ENCODE measurements around the gene IQGAP1.

Gene IQGAP1

DNA sequence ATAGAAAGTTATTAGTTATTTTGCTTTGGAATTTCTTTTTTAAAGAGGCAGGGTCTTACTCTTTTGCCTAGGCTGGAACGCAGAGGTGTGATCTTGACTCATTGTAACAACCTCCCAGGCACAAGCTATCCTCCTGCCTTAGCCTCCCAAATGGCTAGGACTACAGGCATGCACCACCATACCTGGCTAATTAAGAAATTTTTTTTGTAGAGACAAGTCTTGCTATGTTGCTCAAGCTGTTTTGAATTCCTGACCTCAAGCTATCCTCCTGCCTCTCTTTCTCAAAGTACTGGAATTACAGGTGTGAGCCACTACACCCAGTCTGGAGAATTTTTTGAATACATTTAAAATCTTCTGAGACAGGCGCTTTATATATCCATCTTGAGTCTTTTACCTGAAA lies 49.5 kb downstream of the IQGAP1 start:
- no peak for DNase-seq (ENCODE audit: low read depth in 4 of 4, low spot score in 1 of 4)

DNA sequence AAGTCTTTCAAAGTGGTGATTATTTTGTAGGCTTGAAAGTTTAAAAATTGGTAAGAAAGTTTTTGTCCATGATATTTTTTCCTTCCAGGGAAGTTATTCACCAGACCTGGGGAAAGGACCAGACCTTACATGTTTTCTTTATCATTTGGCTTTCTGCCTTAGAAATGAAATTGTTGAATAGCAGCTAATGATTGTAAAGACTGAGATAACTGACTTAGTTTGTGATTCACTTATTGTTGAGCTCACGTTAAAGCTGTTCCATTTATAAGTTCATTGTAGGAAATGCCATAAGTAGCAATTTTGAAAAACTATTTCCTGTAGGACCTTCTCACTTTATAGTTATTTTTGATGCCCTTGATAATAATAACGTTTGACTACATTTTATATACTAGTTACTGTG lies 51.9 kb downstream of the IQGAP1 start:
- DNase-seq (ENCODE audit: low read depth in 4 of 4, low spot score in 1 of 4), result no peak

DNA sequence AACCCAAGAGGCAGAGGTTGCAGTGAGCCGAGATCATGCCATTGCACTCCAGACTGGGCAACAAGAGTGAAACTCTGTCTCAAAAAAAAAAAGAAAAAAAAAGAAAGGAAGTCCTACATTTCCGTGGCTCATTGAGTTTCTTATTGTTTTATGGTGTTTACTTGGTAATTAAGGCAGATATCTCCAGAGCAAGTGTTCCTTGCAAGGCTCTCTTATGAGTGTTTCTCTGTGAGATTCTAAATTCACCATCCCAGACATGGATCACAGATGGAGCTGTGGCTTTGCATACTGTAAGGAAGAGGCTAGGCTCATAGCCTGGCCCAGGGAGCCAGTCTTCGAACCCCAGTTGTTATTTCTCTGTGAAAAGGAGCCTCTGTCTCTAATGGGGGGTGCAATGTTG lies 53.0 kb downstream of the IQGAP1 start:
- no peak for DNase-seq (ENCODE audit: low read depth in 4 of 4, low spot score in 1 of 4)

DNA sequence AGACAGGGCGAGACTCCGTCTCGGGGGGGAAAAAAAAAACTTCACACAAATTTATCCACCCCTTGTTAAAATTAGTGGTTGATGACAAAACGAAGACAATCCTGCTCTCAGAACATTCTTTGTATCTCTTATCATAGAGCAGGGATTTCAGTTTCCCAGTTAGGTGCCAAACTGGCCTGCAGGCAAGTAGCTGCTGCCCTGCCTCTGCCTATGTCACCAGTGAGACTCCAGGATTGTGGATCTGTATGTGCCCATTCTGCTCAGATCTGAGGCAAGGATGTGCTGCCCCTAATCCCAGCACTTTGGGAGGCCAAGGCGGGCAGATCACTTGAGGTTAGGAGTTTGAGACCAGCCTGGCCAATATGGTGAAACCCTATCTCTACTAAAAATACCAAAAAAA lies 54.4 kb downstream of the IQGAP1 start:
- DNase-seq (ENCODE audit: low read depth in 4 of 4, low spot score in 1 of 4), result no peak

DNA sequence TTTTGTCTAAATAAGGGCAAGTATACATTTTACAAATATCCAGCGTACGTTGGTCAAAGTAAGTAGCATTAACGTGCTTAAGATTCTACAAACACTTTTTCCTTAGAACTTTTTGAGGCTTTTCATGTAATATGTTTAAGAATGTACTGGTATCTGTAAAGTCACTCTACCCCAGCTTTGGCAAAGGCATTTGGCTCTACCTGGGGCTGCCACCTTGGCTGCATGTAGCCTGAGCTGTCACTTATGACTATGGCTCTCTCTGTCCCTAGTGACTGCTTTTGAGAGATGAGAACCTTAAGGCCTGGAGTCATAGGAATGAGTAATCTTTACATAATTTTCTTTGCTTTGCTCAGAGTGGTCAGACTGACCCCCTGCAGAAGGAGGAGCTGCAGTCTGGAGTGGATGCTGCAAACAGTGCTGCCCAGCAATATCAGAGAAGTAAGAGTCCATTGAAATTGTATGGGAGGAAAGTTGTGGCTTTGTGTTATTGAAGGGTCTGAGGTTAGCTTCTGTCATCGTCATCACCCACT lies 61.2 kb downstream of the IQGAP1 start:
- no peak for DNase-seq (ENCODE audit: low read depth in 4 of 4, low spot score in 1 of 4)

DNA sequence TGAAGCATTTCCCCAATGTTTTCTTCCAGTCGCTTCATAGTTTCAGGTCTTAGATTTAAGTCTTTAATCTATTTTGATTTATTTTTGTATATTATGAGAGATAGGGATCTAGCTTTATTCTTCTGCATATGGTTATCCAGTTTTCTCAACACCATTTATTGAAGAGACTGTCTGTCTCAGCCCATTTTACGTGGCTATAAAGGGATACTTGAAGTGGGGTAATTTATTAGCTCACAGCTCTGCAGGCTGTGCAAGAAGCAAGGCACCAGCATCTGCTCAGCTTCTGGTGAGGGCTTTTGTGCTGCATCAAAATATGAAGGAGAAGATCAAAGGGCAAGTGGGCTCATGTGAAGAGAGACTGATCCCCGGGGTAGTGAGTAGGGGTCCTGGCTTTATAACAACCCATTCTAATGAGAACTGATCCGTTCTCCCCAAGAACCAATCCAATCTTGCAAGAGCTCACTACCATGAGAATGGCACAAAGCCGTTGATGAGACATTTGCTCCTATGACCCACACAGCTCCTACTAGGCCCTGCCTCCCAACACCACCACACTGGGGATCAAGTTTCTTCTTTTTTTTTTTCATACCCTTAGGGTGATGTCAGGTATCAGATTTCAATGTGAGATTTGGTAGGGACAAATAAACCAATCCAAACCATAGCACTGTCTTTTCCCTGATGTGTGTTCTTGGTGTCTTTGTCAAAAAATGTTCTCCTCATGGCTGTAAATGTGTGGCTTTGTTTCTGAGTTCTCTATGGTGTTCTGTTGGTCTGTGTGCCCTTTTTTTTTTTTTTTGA lies 63.2 kb downstream of the IQGAP1 start:
- DNase-seq (ENCODE audit: low read depth in 4 of 4, low spot score in 1 of 4), result no peak

DNA sequence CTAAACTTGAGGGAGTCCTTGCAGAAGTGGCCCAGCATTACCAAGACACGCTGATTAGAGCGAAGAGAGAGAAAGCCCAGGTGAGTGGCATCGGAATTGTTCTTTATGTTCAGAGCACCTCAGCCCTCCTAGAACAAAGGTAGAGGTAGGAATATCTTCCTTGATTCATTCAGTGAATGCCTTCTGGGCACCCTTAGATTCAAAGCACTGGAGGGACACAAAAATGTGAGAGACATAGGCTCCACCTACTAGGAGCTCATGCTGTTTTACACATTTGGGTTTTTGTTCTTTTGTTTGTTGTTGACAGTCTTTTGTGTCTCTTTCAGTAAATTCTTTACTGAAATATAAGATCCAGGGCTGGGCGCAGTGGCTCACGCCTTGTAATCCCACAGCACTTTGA lies 68.2 kb downstream of the IQGAP1 start:
- DNase-seq (ENCODE audit: low read depth in 4 of 4, low spot score in 1 of 4), result no peak

DNA sequence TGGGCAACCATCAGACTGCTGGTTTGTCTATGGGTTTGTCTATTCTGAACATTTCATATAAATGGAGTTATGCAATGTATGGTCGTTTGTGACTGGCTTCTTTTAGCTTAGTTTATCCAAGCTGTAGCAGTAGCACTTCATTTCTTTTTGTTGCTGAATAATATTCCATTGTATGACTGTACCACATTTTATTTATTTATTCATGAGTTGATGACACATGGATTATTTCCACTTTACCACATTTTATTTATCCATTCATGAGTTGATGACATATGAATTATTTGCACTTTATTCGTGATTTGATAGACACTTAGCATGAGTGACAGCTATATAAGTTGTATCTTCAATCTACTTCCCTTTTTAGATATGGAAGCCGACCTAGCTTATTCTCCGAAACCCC lies 70.0 kb downstream of the IQGAP1 start:
- DNase-seq (ENCODE audit: low read depth in 4 of 4, low spot score in 1 of 4), result no peak

DNA sequence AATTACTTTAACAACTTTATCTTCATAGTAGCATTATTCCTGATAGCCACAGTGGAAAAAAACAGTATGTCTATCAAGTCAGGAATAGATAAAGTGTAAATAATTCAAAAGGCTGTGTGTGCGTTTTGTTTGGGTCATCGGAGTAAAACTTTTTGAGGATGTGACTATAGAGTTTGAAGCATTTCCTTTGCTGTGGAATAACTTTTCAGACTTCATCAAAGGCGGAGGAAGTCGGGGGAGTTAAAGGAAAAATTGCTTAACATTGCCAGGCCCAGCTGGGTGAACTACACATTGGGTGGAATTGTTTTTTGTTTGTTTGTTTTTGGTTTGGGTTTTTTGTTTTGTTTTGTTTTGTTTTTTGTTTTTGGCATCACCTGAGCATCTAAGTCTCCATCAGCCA lies 71.3 kb downstream of the IQGAP1 start:
- no peak for DNase-seq (ENCODE audit: low read depth in 4 of 4, low spot score in 1 of 4)

DNA sequence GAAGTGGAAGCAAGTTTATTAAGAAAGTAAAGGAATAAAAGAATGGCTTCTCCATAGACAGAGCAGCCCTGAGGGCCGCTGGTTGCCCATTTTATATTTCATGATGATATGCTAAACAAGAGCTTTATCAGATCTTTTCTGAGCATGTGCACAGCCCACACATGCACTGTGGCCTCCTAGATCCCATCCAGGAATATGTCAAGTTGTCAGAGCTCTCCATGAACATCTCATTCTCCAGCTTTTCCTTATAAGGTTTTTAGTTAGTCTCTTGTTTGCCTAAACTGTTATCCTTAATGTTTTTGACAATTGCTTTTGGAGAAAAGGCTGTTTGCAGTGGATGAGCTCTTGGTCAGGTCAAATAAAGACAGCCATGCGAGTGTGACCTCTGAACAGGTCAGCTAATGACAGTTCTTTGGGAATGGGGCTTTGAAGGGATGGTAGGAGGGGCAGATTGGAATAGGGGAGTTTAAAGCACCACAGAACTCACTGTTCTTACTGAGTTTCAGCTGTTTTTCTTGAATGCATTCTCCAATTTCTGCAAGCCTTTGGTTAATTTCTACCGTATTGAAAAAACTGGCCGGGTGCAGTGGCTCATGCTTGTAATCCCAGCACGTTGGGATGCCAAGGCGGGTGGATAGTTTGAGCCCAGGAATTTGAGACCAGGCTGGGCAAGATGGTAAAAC lies 72.2 kb downstream of the IQGAP1 start:
- no peak for DNase-seq (ENCODE audit: low read depth in 4 of 4, low spot score in 1 of 4)

DNA sequence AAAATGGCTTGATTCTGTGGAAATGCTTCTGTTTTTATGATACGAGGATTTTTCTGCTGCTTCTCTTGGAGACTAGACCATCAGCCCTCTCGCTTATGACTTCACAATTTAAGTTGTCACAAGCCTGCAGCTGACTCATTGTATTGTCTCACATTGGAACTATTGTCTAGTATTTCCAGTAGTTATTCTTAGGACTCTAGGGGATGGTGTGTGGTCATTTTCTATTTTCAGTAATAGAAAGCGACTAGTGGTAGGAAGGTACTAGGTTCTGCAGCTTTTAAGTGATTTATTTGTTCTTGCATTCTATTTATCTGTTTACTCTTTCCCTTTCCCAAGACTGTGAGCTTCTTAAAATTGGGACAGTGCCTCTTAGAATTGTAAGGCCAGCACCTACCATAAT lies 75.3 kb downstream of the IQGAP1 start:
- DNase-seq (ENCODE audit: low read depth in 4 of 4, low spot score in 1 of 4), result no peak

DNA sequence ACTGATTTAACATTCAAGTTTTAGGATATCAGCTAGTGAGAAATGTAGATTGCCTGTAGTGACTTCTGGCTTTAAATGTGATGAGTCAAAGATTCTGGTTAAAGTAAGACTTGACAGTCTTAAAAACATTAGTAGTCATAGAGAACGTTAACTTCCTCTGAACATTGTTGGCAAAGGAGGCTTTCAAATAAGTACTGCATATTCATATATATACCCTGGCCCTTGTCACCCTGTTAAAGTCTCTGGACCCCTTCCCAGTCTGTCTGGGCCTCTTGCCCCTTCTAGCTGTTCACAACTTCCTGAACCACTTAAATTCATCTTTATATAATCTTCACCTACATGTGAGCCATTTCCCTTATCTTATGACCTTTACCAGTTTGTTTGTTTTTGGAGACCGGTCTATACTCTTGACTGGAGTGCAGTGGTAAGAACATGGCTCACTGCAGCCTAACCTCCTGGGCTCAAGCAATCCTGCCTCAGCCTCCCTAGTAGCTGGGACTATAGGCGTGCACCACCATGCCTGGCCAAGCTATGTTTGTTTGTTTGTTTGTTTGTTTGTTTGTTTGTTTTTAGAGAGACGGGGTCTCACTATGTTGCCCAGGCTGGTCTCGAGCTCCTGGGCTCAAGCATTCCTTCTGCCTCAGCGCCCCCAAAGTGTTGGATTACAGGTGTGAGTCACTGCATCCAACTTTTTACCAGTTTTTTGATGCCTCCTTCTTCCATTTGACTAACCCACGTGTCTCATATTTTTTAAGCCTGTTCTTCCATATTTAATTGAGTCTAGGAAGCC lies 77.3 kb downstream of the IQGAP1 start:
- no peak for DNase-seq (ENCODE audit: low read depth in 4 of 4, low spot score in 1 of 4)

DNA sequence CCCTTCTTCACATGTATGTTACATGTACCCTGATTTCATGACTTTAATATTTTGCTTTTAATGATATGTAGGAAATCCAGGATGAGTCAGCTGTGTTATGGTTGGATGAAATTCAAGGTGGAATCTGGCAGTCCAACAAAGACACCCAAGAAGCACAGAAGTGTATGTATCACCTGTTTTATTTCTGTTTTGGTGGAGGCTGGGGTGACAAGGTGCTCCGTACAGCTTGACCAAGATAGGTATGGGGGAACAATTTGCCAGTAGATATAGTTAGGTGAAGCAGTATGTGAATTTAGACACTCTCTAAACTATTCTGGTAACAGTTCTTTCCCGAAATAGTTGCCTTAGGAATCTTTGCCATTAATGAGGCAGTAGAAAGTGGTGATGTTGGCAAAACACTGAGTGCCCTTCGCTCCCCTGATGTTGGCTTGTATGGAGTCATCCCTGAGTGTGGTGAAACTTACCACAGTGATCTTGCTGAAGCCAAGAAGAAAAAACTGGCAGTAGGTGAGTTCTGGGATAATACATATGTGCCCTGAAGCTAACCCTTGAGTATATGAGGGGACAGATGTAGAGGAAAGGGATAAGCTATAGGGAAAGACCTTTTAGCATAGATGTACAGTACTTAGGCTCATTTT lies 78.0 kb downstream of the IQGAP1 start:
- no peak for DNase-seq (ENCODE audit: low read depth in 4 of 4, low spot score in 1 of 4)

DNA sequence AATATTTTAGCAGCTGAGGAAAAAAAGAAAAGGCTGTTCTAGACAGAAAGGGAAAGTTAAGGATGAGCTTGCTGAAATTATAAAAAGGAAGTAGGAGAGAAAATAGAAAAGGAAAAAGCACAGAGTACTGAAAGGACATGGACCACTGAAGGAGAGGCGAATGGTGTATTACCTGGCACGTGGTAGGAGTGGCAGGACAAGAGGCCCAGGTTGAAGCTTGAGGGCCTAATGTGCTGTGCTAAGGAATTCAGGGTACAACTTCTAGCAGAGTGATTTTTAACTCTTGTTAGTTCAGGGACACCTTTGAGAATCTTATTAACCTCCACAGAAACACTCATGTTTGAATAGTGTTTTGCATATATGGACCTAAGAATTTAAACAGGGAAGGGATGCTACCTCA lies 81.7 kb downstream of the IQGAP1 start:
- DNase-seq (ENCODE audit: low read depth in 4 of 4, low spot score in 1 of 4), result no peak

DNA sequence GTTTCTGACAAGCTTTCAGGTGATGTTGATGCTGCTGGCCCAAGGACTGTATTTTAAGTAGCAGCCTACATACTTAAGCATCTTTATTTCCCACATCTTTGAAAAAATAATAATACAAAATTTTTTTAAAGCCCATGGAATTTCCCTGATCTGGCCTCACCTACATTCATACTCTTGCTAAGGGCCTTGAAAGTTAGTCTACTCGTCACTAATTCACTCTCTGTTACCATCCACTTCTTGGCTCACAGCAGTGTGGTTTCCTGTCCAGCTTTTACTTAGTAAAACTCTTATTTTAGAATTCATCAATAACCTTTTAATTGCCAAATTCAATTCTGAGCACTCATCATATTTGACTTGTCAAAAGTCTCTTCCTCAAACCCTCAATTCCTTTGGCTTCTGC lies 82.4 kb downstream of the IQGAP1 start:
- DNase-seq (ENCODE audit: low read depth in 4 of 4, low spot score in 1 of 4), result no peak

DNA sequence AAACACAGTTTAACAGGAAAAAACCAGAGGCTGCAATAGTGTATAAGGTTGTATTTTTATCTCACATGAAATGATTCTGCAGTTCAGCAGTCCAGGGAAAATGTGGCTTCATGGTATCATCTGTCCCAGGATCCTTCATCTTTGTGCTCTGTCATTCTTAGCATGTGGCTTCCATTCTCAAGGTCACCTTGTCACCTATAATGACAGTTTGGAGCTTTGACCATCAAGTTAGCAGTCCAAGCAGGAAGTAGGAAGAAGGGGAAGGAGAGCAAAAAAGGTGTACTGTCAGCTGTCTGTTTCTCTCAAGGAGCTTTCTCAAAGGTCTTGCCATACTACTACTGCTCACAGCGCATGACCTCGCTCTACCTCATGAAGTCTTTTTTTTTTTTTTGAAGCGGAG lies 83.1 kb downstream of the IQGAP1 start:
- DNase-seq (ENCODE audit: low read depth in 4 of 4, low spot score in 1 of 4), result no peak

DNA sequence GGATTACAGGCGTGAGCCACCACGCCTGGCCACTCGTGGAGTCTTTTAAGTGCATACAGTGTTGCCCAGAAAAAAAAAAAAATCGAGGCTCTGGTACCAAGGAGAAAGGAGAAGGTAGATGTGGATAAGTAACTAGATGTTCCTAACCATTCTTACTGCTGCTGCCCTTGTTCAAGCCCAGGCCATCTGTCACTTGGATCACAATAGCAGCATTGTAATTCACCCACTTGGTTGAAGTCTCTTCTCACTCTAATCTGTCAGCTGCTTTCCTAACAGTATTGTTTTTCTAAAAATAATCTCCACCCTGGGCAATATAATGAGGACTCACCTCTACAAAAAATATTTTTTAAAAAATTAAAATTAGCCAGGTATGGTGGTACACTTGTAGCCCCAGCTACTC lies 83.7 kb downstream of the IQGAP1 start:
- DNase-seq (ENCODE audit: low read depth in 4 of 4, low spot score in 1 of 4), result no peak

DNA sequence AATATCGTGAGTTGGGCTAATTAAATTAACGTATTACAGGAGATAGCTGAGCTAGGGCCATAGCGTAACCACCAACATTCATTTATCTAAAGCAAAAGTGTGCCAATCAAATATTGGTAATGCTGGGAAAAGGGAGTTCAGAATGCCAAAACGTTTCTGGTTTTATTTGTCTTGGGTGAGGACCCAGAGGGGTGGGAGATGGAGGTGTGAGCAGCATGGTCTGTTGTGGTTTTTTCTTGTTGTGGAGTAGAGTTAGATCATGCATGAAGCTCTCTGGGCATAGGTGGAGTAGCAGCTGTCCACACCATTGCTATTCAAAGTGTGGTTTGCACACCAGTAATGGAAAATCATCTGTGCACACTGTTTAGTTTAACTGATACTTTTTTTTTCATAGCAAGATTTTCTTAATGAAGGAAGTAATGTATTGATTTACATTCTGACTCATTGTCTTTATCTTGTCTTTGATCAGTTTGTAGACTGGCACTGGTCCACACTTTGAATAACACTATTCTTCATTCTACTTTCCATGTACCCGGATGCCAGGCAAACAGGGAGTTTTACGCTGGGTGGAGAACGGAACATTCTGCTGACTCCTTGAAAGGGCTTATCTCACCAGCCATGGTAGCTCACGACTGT lies 90.9 kb downstream of the IQGAP1 start:
- no peak for DNase-seq (ENCODE audit: low read depth in 4 of 4, low spot score in 1 of 4)

DNA sequence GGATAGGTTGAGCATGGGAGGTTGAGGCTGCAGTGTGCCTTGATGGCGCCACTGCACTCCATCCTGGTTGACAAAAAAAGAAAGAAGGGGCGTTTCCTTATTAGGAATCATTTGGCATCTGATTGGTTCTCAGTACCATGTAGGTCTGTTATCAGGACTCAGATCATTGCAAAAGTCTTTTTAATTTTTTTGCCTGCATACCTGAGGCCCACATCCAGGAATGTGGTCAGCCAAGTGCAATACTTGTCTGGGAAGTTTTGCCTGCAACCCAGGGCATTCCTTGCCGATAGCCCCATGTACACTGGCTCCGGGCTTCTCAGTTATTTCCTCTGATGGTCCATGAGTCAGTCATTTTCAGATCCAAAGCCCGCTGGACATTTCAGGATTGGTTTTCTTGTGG lies 91.6 kb downstream of the IQGAP1 start:
- DNase-seq (ENCODE audit: low read depth in 4 of 4, low spot score in 1 of 4), result no peak

DNA sequence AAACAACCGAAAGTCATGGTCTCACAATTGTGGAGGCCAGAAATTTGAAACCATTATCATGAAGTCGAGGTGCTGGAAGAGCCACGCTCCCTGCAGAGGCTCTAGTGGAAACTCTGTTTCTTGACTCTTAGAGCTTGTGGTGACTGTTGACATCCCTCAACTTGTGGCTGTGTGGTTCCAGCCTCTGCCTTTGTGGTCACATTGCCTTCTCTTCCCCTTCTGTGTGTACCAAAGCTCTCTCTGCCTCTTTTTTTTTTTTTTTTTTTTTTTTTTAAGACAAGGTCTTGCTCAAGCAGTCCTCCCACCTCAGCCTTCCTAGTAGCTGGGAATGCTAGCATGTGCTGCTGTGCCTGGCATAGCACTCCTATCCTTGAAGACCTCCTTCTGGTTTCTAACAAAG lies 93.0 kb downstream of the IQGAP1 start:
- no peak for DNase-seq (ENCODE audit: low read depth in 4 of 4, low spot score in 1 of 4)

Data from stimulated activated CD4-positive, alpha-beta T cell treated with anti-CD3 and anti-CD28 coated beads, Interleukin-1b, Interleukin-23, amount 100 ng/mL, for 24 hours (primary cell).